ENCODE results near the gene HSD17B11. TPM values are rescaled to one million over a fixed set of nuclear protein-coding genes. Genes with fewer than 3 reads are reported as not detected.

The HSD17B11 gene
- total and polyA plus RNA-seq, 2 donors from 2014 or later: 39.5 to 48.1 TPM

DNA sequence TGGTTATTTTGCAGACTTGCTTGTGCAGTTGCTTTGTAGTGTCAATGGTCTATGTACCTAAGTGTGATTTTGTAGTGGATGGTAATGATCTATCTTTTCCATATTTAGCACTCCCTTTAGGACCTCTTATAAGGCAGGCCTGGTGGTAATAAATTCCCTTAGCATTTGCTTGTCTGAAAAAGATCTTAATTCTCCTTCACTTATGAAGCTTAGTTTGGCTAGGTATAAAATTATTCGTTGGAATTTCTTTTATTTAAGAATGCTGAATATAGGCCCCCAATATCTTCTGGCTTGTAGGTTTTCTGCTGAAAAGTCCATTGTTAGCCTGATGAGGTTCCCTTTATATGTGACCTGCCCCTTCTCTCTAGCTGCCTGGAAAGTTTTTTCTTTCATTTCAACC, 57.7 kb downstream of the HSD17B11 start:
- TF ChIP-seq CTCF (IDR thresholded peaks at IDR 0.05; ENCODE audit: borderline replicate concordance, extremely low read depth, insufficient read depth): no peak
- DNase-seq (no peak), FAIRE-seq (no peak)
- H3K27ac ChIP-seq (ENCODE audit: low read depth in 2 of 2, low read length in 2 of 2): no peak overlapping the region
- no peak overlapping the region for H3K9ac ChIP-seq (ENCODE audit: low read length in 3 of 3)
- no peaks in the 10 kb centered on the region for H3K4me1 ChIP-seq (ENCODE audit: control insufficient read depth in 2 of 3, insufficient read depth in 2 of 3, low read depth in 1 of 3, low read length in 3 of 3)
- H3K36me3 ChIP-seq (ENCODE audit: control insufficient read depth in 2 of 3, insufficient read depth in 3 of 3, low read length in 3 of 3): no peaks in the 10 kb centered on the region
- no peaks in the 10 kb centered on the region for H3K27me3 ChIP-seq (ENCODE audit: control insufficient read depth, insufficient read depth, low read length)
- H3K4me3 ChIP-seq (ENCODE audit: low read length in 3 of 3): no peak overlapping the region
- peaks cover 3 to 9% (median 4%) of the 10 kb centered on the region in 3 donors for H3K9me3 ChIP-seq (ENCODE audit: control insufficient read depth in 2 of 3, insufficient read depth in 1 of 3, low read length in 3 of 3)
- intact Hi-C loops (cut with DNase I): no loop called here

- H3K4me1 ChIP-seq (ENCODE audit: control insufficient read depth in 2 of 3, insufficient read depth in 2 of 3, low read depth in 1 of 3, low read length in 3 of 3): no peaks in the 10 kb centered on the region
- DNase-seq: no peak
- H3K27ac ChIP-seq (ENCODE audit: low read depth in 2 of 2, low read length in 2 of 2): no peak overlapping the region
- FAIRE-seq: no peak
- no peak overlapping the region for H3K9ac ChIP-seq (ENCODE audit: low read length in 3 of 3)
- no peaks in the 10 kb centered on the region for H3K36me3 ChIP-seq (ENCODE audit: control insufficient read depth in 2 of 3, insufficient read depth in 3 of 3, low read length in 3 of 3)
- TF ChIP-seq CTCF (IDR thresholded peaks at IDR 0.05; ENCODE audit: borderline replicate concordance, extremely low read depth, insufficient read depth): no peak
- H3K4me3 ChIP-seq (ENCODE audit: low read length in 3 of 3): no peak overlapping the region
- H3K9me3 ChIP-seq (ENCODE audit: control insufficient read depth in 2 of 3, insufficient read depth in 1 of 3, low read length in 3 of 3): peaks cover 3 to 9% (median 4%) of the 10 kb centered on the region in 3 donors
- H3K27me3 ChIP-seq (ENCODE audit: control insufficient read depth, insufficient read depth, low read length): no peaks in the 10 kb centered on the region
- intact Hi-C loops (cut with DNase I): no loop called here
These were observed 60.2 kb downstream of the HSD17B11 start for GRCh38 chr4:87330761-87331160.

- Histone ChIP-seq H3K36me3 (ENCODE audit: control insufficient read depth in 2 of 3, insufficient read depth in 3 of 3, low read length in 3 of 3) (no peaks in the 10 kb centered on the region), H3K27ac (ENCODE audit: low read depth in 2 of 2, low read length in 2 of 2) (no peak overlapping the region), H3K4me1 (ENCODE audit: control insufficient read depth in 2 of 3, insufficient read depth in 2 of 3, low read depth in 1 of 3, low read length in 3 of 3) (no peaks in the 10 kb centered on the region), H3K9ac (ENCODE audit: low read length in 3 of 3) (no peak overlapping the region), H3K27me3 (ENCODE audit: control insufficient read depth, insufficient read depth, low read length) (no peaks in the 10 kb centered on the region), H3K9me3 (ENCODE audit: control insufficient read depth in 2 of 3, insufficient read depth in 1 of 3, low read length in 3 of 3) (no peaks in the 10 kb centered on the region), H3K4me3 (ENCODE audit: low read length in 3 of 3) (no peak overlapping the region)
- FAIRE-seq (no peak), DNase-seq (no peak)
- TF ChIP-seq CTCF (IDR thresholded peaks at IDR 0.05; ENCODE audit: borderline replicate concordance, extremely low read depth, insufficient read depth): no peak
- intact Hi-C loops (cut with DNase I): no loop called here
These were observed 63.9 kb downstream of the HSD17B11 start for GRCh38 chr4:87327136-87327535.

GRCh38 chr4:87326460-87326859, 64.5 kb downstream of the HSD17B11 start:
- FAIRE-seq: no peak
- H3K4me1 ChIP-seq (ENCODE audit: control insufficient read depth in 2 of 3, insufficient read depth in 2 of 3, low read depth in 1 of 3, low read length in 3 of 3): no peaks in the 10 kb centered on the region
- intact Hi-C loops (cut with DNase I): no loop called here
- DNase-seq: no peak
- H3K4me3 ChIP-seq (ENCODE audit: low read length in 3 of 3): no peak overlapping the region
- H3K9ac ChIP-seq (ENCODE audit: low read length in 3 of 3): no peak overlapping the region
- no peaks in the 10 kb centered on the region for H3K9me3 ChIP-seq (ENCODE audit: control insufficient read depth in 2 of 3, insufficient read depth in 1 of 3, low read length in 3 of 3)
- H3K27me3 ChIP-seq (ENCODE audit: control insufficient read depth, insufficient read depth, low read length): no peaks in the 10 kb centered on the region
- TF ChIP-seq CTCF (IDR thresholded peaks at IDR 0.05; ENCODE audit: borderline replicate concordance, extremely low read depth, insufficient read depth): no peak
- no peaks in the 10 kb centered on the region for H3K36me3 ChIP-seq (ENCODE audit: control insufficient read depth in 2 of 3, insufficient read depth in 3 of 3, low read length in 3 of 3)
- H3K27ac ChIP-seq (ENCODE audit: low read depth in 2 of 2, low read length in 2 of 2): no peak overlapping the region

Measured in kidney (tissue), 14 donors.